Uterus (tissue), 4 donors: ENCODE measurements around the gene HID1. TPM values are rescaled to one million over a fixed set of nuclear protein-coding genes. Genes with fewer than 3 reads are reported as not detected.

Source experiments
- DNase-seq, 2 donors: peaks; one replicate each; pipeline ENCODE4 v3.0.0-alpha.2; 2019 to 2020
- H3K27ac ChIP-seq, 2 donors: fragments of 200-600 bp; sonication (generic); 1 replicate in 1 of 2; 2 replicates in 1 of 2; pipeline ENCODE4 v1.5.1; 2016 to 2018
- H3K27me3 ChIP-seq, 2 donors: fragments of 200-600 bp; sonication (generic); one replicate each; pipeline ENCODE4 v1.5.1; 2018 to 2019; ENCODE audit warnings: control low read depth in 1 of 2
- H3K36me3 ChIP-seq, 2 donors: fragments of 200-600 bp; sonication (generic); one replicate each; pipeline ENCODE4 v1.5.1; 2019; ENCODE audit warnings: control low read depth in 1 of 2
- H3K4me1 ChIP-seq, 2 donors: fragments of 200-600 bp; sonication (generic); one replicate each; pipeline ENCODE4 v1.5.1; 2018 to 2019; ENCODE audit warnings: control low read depth in 1 of 2
- H3K4me3 ChIP-seq, 2 donors: fragments of 200-600 bp; sonication (generic); 1 replicate in 1 of 2; 2 replicates in 1 of 2; pipeline ENCODE4 v1.5.1; 2018 to 2019; ENCODE audit warnings: mild to moderate bottlenecking in 1 of 2
- H3K9me3 ChIP-seq, 2 donors: fragments of 200-600 bp; sonication (generic); one replicate each; pipeline ENCODE4 v1.5.1; 2019; ENCODE audit warnings: control low read depth in 1 of 2
- CTCF ChIP-seq, 4 experiments: fragments of 200-600 bp in 2 of 4; fragments of 450-650 bp in 2 of 4; sonication (generic) in 2 of 4; IDR thresholded peaks; one replicate each; pipeline ENCODE4 v1.5.1; 2016 to 2019; ENCODE audit warnings: antibody characterized with exemption in 4 of 4, mild to moderate bottlenecking in 2 of 4, moderate library complexity in 1 of 4
- POLR2A ChIP-seq, 2 donors: fragments of 450-650 bp; IDR thresholded peaks; one replicate each; pipeline ENCODE4 v1.6.1; 2016; ENCODE audit warnings: antibody characterized with exemption in 2 of 2, mild to moderate bottlenecking in 1 of 2, moderate library complexity in 1 of 2
- intact Hi-C: fragments of 100-400 bp; cut with DNase I; formaldehyde crosslinking; loops from one replicate; pipeline ENCODE4 v1.15.1; 2023; ENCODE audit warnings: low total_unique reads
- total RNA-seq, 4 donors: library from RNA; depleted of rRNA in 3 of 4; stranded (reverse); fragments of >200 nt in 3 of 4; gene quantifications; one replicate each; pipeline versions ENCODE4 v1.1.0 to v1.2.4, GENCODE V29; 2014 to 2023
- donor health status: DM: yes; HTN: yes; CAD: no.

Gene HID1
- total RNA-seq, 4 donors from 2014 or later = 4.4 to 46.2 (median 22.6) TPM

DNA sequence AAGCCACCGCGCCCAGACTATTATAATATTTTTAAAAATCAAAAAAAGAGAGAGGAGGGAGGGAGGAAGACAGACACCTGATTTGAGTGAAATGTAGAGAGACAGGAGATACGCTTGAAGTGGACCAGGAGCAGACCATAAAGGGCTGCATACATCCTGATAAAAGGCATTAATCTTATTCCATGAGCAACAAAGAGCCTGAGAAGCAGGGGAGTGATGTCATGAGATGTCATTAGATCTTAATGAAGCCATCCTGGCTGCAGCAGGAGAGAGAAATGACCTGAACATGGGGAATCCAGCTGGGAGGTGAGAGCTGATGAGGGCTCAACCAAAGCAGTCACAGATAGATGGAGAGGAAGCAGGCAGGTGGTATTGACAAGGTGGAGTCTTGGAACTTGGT is 5.2 kb upstream of the HID1 start:
- Histone ChIP-seq H3K4me1 (peaks cover 0 to 6% of the 10 kb centered on the region in 2 donors), H3K27me3 (no peaks in the 10 kb centered on the region), H3K27ac (no peak overlapping the region), H3K4me3 (no peak overlapping the region), H3K9me3 (no peaks in the 10 kb centered on the region), H3K36me3 (no peaks in the 10 kb centered on the region)
- TF ChIP-seq CTCF (IDR thresholded peaks at IDR 0.05) (no peak), POLR2A (IDR thresholded peaks at IDR 0.05) (no peak)
- intact Hi-C loops = no loop called here
- no peak for DNase-seq

GRCh38 chr17:74975943-74976342 is 3.4 kb upstream of the HID1 start:
- no peak for DNase-seq
- Histone ChIP-seq H3K9me3 (no peaks in the 10 kb centered on the region), H3K4me3 (no peak overlapping the region), H3K27ac (no peak overlapping the region), H3K36me3 (no peaks in the 10 kb centered on the region), H3K4me1 (peaks cover 0 to 11% of the 10 kb centered on the region in 2 donors), H3K27me3 (peaks cover 0 to 4% of the 10 kb centered on the region in 2 donors)
- intact Hi-C loops = no loop called here
- TF ChIP-seq POLR2A (IDR thresholded peaks at IDR 0.05) (no peak), CTCF (IDR thresholded peaks at IDR 0.05) (no peak)

DNA sequence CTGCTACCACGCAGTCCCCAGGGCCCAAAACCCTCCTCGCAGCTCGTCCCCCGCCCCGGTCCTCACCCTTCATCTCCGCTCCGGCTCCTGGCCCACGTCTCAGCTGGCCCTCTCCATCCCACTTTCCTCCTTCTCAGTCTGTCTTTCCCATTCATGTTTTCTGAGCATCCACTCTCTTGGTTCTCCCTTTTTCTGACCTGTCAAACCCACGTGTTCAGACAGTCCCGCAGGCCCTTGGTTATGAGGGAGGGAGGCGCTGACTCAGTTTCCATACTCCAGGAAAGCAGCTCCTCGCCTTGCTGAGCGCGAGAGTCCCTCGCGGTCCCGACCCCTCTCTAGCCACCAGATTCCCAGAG is 392 bp upstream of the HID1 start:
- Histone ChIP-seq H3K9me3 (no peaks in the 10 kb centered on the region), H3K4me3 (peak overlapping the region; percentile 21 to 32), H3K27me3 (peaks cover 0 to 4% of the 10 kb centered on the region in 2 donors), H3K4me1 (peaks cover 0 to 11% of the 10 kb centered on the region in 2 donors), H3K36me3 (no peaks in the 10 kb centered on the region), H3K27ac (no peak overlapping the region)
- no peak for DNase-seq
- TF ChIP-seq POLR2A (IDR thresholded peaks at IDR 0.05) = no peak
- TF ChIP-seq CTCF (IDR thresholded peaks at IDR 0.05) = no peak
- intact Hi-C loops = no loop called here

- no peaks in the 10 kb centered on the region for H3K9me3 ChIP-seq
- H3K36me3 ChIP-seq = no peaks in the 10 kb centered on the region
- H3K27me3 ChIP-seq = peaks cover 0 to 4% of the 10 kb centered on the region in 2 donors
- no peak for DNase-seq
- TF ChIP-seq POLR2A (IDR thresholded peaks at IDR 0.05) (no peak), CTCF (IDR thresholded peaks at IDR 0.05) (no peak)
- peak overlapping the region; percentile 21 to 32 for H3K4me3 ChIP-seq
- H3K27ac ChIP-seq = peak overlapping the region in 1 of 2 donors; percentile 44
- H3K4me1 ChIP-seq = peaks cover 0 to 11% of the 10 kb centered on the region in 2 donors
- intact Hi-C loops = no loop called here
Observed at GRCh38 chr17:74971842-74972106, 785 bp downstream of the HID1 start.

DNA sequence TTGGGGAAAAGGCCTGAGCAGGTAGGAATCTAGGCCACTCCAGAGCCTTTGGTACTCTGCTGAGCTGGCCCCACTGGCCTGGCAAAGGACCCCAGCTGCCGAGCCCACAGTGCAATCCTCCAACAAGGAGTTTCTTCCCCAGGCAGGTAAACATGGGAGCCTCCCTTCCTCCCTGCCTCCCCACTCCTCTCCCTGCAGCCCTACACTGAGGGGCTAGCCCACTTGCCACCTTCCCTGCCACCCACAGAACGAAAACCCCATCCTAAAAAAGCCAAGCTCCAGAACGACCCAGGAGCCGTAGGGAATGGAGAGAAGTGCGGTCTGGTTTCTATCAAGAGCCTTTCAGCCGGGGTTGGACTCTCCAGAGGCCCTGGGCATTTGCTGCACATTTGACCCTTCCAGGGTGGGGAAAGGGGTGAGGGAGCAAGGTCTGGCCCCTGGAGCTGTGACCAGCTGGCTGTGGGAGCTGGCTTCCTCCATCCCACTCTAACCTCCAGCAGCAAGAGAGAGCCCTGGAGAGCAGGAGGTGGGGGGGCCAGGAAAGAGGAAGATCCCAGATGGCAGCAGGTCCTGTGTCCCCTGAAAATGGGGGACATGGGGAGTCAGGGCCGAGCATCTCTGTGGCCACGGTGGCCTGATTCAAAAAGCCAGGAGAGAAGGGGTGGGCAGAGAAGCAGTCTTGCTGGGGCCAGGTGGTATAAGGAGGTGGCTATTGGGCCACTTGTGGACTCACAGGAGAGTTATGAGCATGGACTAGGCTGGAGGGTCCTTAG is 1.3 kb downstream of the HID1 start:
- Histone ChIP-seq H3K27ac (peak overlapping the region in 1 of 2 donors; percentile 44), H3K9me3 (no peaks in the 10 kb centered on the region), H3K4me3 (no peak overlapping the region), H3K36me3 (no peaks in the 10 kb centered on the region), H3K27me3 (peaks cover 0 to 4% of the 10 kb centered on the region in 2 donors), H3K4me1 (peaks cover 0 to 11% of the 10 kb centered on the region in 2 donors)
- no peak for DNase-seq
- intact Hi-C loops = no loop called here
- TF ChIP-seq CTCF (IDR thresholded peaks at IDR 0.05) = no peak
- TF ChIP-seq POLR2A (IDR thresholded peaks at IDR 0.05) = no peak
